HG03175 (cell line): ENCODE results near the gene RGS7.
"Not testable (repeated sequence)": the region's sequence is repeated elsewhere in the genome, so short reads cannot be mapped to it uniquely, and the experiment has no call there.

Experiments used
- ATAC-seq: cut with Tn5 transposase; IDR thresholded peaks from one replicate; pipeline ENCODE4 v1.9.1; 2021; ENCODE audit warnings: mild to moderate bottlenecking, moderate library complexity; ENCODE audit not compliant: unreplicated experiment

The RGS7 gene

DNA sequence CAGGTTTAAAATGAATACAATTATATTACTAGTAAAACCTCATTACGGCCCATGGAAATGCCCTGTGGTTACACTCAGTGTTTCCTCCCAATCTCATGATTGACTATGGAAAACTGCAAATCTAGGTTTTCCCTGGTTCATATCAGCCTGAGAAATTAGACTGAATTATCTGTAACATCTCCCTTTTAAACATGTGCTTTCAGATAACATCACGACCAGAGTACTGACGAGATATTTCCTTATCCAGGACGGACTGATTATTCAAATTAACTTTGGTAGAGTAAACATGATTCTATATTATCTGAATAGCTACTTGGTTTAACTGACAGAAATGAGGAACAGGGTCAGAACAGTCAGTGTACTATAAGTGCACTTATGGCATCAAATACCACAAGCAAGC, 82.3 kb downstream of the RGS7 start:
- ATAC-seq = no peak

DNA sequence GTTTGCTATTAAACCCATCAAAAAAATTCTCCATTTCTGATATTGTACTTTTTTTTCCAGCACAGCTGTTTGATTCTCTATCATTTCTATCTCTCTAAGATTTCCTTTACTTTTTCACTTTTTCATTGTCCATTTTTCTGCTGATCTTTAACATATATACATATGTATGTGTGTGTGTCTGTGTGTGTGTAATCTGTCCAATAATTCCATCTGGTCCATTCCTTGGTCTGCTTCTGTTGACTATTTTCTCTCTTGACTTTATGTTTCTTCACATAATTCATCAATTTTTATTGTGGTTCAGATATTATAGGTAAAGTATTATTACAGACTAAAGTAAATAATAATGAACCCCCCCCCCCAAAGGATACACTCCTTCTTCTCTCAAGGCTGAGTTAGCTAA, 84.2 kb downstream of the RGS7 start:
- ATAC-seq = no peak

DNA sequence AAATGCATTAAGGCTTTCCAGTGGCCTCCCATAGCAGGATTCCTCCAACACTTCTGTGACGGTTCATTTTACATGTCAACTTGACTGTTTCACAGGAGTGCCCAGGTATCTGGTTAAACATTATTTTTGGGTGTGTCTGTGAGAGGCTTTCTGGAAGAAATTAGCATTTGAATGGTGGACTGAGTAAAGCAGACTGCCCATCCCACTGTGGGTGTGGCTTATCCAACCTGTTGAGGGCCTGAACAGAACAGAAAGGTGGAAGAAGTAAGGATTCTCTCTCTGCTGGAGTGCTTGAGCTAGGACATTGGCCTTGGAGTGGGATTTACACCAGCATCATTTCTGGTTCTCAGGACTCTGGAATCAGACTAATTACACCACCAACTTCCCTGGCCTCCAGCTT, 85.6 kb downstream of the RGS7 start:
- no peak for ATAC-seq

DNA sequence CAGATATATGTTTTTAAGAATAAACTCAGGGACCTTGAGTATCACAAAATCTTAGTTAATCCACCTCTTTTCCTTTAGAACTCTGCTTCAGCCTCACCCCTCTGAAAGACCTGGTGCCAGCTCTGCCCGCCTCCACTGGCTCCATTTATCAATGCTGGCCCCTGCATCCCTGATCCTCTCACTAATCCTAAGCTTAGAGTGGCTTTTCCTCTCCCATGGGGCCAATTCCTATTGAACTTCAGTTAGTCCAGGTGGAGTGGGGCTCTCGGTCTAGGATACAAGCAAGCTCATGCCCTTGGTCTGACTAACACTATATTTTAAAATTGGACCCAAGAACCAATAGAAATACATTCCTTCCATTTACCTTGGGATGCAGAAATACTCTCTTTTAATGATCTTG, 87.0 kb downstream of the RGS7 start:
- no peak for ATAC-seq

DNA sequence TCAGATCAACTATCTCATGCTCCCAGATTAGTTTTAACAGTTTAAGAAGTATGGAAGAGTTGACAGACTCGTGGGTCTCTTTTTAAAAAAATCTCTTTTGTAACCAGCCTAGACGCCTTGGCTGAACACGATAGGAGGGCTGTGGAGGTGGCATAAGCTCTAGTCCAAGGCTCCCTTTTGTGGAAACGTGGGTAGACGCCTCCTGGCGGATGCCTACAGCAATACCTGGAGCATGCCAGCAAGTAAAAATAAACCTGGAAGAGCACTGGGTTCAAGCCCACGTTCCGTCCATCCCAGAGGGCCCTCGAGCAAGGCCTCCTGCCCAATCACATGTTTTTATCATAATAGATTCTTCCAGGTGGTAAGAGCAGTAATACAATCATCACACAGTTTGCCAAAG, 87.9 kb downstream of the RGS7 start:
- ATAC-seq = no peak

DNA sequence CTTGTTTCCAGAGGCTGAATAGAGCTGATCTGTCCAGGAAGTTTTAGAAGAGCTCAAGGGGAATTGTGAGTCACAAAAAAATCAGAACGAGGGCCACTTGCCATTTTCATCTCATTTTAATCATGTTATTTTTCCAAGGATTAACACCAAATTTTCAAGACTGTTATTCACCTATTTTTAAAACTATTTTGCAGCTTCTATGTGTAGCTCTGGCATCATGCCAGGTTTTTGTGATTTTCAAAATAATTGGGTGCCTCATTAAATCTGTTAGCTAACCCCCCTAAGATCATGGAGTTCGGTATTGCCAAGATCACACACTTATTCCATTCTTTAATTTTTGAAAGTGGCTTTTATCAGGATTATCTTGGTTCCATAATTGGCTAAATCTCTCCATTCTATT, 90.9 kb downstream of the RGS7 start:
- no peak for ATAC-seq

DNA sequence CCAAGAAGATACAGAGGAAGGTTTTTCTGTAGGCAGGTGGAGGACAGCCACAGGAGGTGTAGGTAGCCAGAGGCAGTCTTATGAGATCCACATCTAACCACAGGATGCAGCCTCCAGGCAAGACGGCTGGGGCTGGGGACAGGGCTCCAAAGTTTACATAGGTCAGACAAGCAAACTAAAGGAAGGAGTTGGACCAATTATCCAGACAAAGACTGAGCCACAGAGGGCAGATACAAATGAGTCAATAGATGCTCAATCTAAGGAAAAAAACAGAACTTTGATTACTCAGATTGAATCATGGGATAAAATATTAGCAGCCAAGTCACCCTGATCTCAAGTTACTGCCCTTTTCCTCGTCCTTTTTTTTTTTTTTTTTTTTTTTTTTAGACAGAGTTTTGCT, 91.6 kb downstream of the RGS7 start:
- ATAC-seq = no peak

DNA sequence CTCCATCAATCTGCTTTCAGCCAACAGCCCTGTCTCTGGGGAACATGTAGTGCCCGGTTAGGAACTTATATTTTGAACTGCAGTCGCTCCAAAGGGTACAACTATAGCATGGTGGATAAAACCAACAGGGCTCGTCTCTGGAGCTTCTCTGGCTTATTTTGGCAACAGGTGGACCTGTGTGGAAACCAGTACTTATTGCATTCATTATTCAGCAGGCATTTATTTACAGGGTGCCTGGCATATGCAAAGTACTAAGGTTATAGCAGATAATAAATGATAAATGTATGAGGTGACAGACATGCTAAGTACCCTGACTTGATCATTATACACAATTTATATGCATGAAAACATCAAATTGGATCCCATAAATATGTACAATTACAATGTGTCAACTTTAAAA, 93.7 kb downstream of the RGS7 start:
- no peak for ATAC-seq

DNA sequence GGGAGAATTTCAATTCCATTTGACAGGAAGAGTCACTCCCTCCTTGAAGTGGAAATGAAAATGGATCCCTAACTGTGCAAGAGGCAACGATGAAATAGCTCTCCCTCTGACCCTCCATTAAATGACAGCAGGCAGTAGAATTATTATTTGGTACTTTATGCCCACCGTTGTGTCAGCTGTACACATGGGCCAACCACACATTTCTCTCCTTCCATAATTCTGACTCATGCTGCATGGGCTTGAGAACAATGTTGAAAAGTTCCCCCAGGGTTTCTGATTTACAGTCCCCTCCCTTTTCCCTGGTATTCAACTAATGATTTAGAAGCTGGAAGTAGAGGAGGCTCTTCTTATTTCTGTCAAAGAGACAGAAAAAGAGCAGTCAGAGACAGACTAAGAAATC, 103.5 kb downstream of the RGS7 start:
- no peak for ATAC-seq

DNA sequence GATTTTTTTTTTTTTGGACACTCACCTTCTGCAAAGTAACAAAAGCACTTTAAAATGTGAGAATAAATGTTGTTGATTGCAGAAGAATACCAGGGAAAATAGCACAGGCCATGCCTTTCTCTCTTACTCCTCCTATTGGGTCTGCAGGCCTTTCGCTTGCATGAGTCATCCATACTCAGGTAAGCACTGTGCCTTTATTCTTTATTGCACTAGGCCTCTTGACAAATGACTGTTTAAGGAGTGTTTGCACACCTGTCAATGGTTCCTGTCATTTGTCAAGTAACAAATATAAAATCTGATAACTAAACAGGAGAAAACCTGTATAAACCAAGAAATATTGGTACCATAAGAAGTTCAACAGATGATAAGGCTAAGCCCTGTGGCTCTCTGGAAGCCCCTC, 106.5 kb downstream of the RGS7 start:
- no peak for ATAC-seq

DNA sequence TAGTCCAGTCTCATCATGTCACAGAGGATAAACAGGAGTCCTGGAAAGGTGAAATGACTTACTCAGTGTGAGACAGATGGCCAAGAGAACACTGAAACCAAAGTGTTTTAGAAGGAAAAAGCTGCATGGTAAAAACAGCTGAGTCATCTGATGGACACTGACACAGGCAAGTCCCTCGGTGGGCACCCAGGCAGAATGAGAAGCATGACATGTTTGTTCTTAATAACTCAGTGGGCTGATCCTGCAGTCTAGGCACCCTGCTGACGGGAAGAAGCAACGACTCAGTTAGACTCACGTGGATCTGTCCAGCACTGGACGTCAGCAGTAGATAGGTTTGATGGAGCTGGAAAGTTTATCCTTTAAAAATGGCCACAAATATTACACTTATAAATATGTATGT, 116.9 kb downstream of the RGS7 start:
- no peak for ATAC-seq

DNA sequence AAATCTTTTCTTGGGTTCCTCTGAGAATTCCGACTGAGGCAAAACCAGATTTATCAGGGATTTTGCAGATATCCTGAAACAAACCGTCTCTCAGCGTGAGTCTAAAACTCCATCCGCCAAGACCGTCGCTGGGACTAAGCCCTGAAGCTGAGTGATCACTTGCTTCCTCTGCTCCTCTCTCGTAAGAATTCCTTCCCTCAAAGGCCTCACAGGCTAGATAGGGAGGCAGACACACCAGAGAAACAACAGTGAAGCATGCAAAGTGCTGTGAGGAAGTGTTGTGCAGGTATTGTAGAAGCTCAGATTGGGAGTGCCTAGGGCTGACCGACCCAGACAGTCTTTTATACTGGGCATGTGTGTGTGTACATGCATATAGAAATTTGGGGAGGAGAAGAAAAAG, 119.1 kb downstream of the RGS7 start:
- ATAC-seq = no peak

DNA sequence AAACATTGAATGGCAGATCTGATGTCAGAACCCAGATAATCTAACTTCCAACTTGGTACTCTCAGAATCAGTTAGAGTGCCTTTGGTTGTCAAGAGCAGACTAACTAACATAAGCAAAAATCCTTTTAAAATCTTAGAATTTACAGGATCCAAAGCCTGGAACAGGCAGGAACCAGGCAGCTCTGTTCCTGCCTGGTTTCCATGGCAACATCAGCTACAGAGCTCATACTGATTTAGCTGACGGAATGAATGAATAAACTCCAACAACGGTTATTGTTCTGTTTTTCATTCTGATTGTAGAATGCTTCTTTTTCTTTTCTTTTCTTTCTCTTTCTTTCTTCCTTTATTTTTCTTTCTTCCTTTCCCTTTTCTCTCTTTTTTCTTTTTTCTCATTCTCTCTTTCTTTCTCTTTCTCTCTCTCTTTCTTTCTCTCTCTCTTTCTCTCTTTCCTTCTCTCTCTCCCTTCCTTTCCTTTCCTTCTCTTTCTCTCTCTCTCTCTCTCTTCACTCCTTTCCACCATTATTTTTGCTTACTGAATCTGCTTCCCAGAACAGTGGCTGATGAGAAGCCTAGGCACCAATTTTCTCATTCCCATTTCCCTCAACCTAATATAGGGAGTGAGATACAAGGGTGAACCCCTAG, 121.6 kb downstream of the RGS7 start:
- no peak for ATAC-seq

DNA sequence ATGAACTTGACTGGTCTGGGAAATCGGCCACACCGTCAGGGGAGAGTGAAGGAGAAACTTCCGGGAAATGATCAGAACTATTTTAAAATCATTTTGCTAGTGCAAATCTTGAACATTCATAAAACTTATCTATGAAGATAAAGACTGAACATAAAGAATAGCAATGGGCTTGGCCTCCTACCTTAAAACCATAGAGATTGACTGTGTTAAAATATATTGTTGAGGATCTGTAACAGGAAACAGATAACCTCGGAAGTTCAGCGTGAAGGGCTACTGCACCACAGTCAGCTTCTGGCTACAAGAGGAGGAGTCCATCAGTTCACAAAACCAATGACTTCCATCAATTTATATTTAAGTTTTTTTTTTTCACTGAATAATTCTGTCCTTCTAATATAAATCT, 127.3 kb downstream of the RGS7 start:
- no peak for ATAC-seq

DNA sequence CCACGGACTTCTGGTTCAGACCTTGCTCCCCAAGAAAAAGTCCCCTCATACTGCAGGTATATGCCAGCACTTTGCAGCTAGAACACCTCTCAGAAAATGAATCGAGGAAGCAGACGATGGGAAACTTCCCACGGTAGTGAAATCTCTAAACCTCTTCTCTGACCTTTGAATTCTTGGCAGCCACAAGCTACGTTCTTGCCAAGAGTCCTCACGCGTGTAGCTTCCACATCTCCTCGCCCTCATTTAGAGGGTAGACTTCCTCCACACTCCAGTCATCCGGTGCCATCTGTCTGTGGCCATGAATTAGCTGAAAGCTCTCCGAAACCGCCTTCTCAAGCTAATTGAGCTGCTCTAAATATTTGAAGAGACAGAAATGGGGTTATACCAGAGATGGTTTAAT, 127.8 kb downstream of the RGS7 start:
- ATAC-seq = no peak

DNA sequence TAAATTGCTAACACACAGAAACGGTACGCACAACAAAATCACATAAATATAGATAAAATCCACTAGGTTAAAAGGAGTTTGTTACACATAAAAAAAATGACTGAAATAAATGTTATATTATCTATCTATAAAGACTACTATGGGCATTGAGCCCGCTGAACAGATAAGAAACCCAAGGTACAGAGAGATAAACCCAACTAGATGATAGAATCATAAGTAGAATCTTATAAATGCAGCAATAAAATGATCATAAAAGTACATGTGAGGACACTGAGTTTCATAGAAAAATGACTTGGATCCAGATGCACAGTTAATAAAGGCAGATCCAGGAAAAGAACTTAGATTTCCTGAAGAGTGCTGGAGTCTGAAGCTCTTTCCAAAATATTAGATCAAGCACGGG, 128.7 kb downstream of the RGS7 start:
- no peak for ATAC-seq

DNA sequence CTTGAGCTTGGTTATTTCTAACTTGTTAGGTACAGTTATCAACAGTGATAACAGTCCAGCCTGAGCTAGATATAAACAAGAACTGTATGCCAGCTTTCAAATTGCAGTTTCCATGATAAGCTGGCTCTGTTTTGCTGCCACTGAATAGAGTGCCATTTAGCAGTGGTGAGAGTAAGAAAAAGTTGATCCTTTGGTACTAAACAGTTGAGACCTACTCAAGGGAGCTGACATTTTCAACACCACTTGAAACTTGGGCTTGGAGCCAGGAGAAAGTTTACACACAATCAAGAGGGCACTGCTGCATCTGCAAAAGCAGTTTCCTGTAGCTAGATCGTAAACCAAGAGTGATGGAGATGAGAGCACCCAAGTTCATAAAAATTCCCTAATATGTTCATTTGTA, 131.3 kb downstream of the RGS7 start:
- no peak for ATAC-seq

DNA sequence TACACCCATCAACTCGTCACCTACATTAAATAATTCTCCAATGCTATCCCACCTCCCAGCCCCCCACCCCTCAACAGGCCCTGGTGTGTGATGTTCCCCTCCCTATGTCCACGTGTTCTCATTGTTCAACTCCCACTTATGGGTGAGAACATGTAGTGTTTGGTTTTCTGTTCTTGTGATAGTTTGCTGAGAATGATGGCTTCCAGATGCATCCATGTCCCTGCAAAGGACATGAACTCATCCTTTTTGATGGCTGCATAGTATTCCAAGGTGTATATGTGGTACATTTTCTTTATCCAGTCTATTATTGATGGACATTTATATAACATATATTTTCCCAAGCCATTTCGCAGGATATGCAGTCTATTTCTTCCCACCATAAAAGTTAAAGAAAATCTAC, 132.8 kb downstream of the RGS7 start:
- not testable (repeated sequence) for ATAC-seq

DNA sequence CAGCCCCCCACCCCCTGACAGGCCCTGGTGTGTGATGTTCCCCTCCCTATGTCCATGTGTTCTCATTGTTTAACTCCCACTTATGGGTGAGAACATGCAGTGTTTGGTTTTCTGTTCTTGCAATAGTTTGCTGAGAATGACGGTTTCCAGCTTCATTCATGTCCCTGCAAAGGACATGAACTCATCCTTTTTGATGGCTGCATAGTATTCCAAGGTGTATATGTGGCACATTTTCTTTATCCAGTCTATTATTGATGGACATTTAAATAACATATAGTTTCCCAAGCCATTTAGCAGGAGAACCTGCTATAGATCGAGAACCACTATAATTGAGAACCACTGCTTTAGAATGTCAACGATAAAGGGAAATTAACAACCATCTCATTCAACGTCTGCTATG, 134.2 kb downstream of the RGS7 start:
- not testable (repeated sequence) for ATAC-seq

DNA sequence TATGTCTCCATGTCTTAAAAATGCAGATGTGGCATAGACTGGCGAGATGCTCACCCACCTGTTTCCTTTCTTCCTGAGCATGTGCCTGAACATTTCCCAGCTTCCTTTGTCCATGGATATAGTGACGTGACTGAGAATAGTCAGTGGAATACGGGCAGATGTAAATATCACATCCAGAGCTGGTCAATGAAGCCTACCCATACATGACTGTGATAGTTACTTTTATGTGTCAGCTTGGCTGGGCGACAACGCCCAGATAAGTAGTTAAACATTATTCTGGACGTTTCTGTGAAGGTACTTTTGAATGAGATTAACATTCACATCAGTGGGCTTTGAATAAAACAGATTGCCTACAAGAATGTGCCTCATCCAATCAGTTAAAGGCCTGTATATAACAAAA, 135.7 kb downstream of the RGS7 start:
- ATAC-seq = no peak

DNA sequence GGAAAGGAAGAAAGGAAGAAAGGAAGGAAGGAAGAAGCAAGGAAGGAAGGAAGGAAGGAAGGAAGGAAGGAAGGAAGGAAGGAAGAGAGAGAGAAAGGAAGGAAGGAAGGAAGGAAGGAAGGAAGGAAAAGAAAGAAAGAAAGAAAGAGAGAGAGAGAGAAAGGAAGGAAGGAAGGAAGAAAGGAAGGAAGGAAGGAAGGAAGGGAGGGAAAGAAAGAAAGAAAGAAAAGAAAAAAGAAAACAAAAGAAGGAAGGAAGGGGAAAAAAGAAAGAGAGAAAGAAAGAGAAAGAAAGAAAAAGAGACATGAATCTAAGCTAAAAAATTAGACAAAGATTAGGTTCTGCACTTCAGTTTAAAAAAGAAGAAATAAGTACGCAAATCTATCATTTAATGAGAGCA, 136.1 kb downstream of the RGS7 start:
- ATAC-seq = not testable (repeated sequence)

DNA sequence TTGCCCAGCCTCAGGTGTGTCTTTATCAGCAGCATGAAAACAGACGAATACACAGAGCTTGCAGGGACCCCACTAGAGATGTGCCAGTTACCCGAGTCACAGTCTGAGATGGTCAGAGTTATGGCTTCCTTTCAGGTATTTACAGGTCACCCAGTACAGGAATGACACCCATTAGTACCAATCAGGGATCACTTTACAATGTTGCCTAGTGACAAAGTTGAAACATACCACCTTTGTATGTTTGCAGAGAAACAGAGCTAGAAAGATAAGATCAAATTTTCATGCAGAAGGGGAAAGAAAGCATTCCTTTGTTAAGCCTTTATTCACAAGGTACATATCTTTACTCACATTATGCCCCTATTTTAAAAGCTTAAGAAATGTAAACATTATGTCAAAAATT, 137.6 kb downstream of the RGS7 start:
- ATAC-seq = no peak

DNA sequence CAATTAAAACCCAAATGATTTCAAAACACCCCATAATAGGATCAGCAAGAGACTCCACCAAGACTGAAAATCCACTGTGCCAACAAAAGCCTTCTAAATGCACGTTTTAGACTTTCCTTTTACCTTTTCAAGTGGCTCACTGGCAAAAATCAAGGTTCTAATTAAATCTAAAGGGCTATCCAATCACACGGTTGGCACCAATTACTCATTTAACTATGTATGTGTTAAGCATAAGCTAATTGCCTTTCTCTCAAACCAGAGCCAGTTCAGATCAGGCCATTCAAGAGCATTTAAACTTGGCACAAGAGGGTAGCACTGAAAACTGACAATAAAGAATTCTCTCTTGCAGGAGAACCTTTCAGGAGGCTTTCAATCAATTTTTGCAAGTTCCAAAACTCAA, 139.5 kb downstream of the RGS7 start:
- no peak for ATAC-seq

DNA sequence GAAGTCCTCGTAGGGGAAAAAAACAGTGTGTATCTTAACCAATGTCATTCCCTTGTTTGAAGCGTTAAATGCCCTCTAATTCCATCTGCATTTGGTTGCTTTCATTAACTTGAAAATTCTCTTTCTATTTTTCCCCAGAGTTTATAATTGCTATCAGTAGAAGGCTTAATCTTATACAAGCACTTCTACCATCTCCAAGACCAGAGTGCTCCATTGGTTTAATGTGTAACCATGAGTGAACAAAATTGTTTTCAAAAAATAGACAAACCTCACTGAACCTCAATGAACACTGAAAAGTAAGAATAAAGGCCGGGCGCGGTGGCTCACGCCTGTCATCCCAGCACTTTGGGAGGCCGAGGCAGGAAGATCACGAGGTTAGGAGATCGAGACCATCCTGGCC, 141.3 kb downstream of the RGS7 start:
- no peak for ATAC-seq
